HCT116 (cell line): ENCODE data around the gene IFT122. TPM values are rescaled to one million over a fixed set of nuclear protein-coding genes. Genes with fewer than 3 reads are reported as not detected.
"Not testable (repeated sequence)": the region's sequence is repeated elsewhere in the genome, so short reads cannot be mapped to it uniquely, and the experiment has no call there.

Source experiments
- ATAC-seq: fragments of 200-7000 bp; cut with Tn5 transposase; 2 replicates; pipeline ENCODE4 v1.9.1; 2020; ENCODE audit warnings: mild to moderate bottlenecking, moderate library complexity
- BruUV-seq: library from RNA; stranded (reverse); fragments of 400-500 nt; replicated peaks from 2 replicates; lab custom pipeline; 2021; lab: Mats Ljungman, UMichigan
- CTCF ChIA-PET: fragments of 300-600 bp; sonication (Branson Sonifier 250); formaldehyde crosslinking; loops from one replicate; lab custom pipeline; 2021; ENCODE audit warnings: antibody characterized with exemption; lab: Charles Lee
- POLR2A ChIA-PET: fragments of 300-600, 350-600 bp; sonication (Branson Sonifier 250); formaldehyde crosslinking; loops from one replicate; lab custom pipeline; 2021; ENCODE audit warnings: antibody characterized with exemption; lab: Charles Lee
- RAD21 ChIA-PET, 2 experiments: fragments of 300-600 bp; sonication (Branson Sonifier 250); formaldehyde crosslinking; loops; one replicate each; lab custom pipeline; 2023; ENCODE audit warnings: low total read pairs in 2 of 2; ENCODE audit not compliant: uncharacterized antibody in 2 of 2, unreplicated experiment in 2 of 2, low non-redundant PET in 1 of 2; lab: Charles Lee
- DNase-seq: peaks from one replicate; pipeline ENCODE4 v3.0.0-alpha.2; 2010; ENCODE audit warnings: low read depth, low spot score
- H2AFZ ChIP-seq: fragments of 200-600 bp; shearing (Covaris generic), sonication (generic); 2 replicates; pipeline ENCODE4 v1.6.1; 2017; ENCODE audit warnings: low read depth, mixed run types, mixed read lengths, antibody characterized with exemption, low read length; ENCODE audit not compliant: poor library complexity, severe bottlenecking
- H3K27ac ChIP-seq: 2 replicates; pipeline ENCODE4 v1.5.1; 2012; ENCODE audit warnings: low read depth, low read length
- H3K27me3 ChIP-seq: fragments of 200-600 bp; sonication (generic); 2 replicates; pipeline ENCODE4 v1.6.1; 2016; ENCODE audit warnings: mixed run types, low read length, mixed read lengths; ENCODE audit not compliant: insufficient read depth
- H3K36me3 ChIP-seq, 2 experiments: fragments of 200-500 bp in 1 of 2; fragments of 200-600 bp in 1 of 2; sonication (Bioruptor generic) in 1 of 2; sonication (generic) in 1 of 2; 2 replicates each; pipeline versions ENCODE4 v1.5.1 to v1.6.1; 2014 to 2016; ENCODE audit warnings: low read length in 2 of 2, inconsistent platforms in 1 of 2, mixed read lengths in 1 of 2, mixed run types in 1 of 2; ENCODE audit not compliant: insufficient read depth in 2 of 2, control insufficient read depth in 1 of 2
- H3K4me1 ChIP-seq, 2 experiments: fragments of 200-600 bp in 1 of 2; sonication (generic) in 1 of 2; 2 replicates each; pipeline versions ENCODE4 v1.5.1 to v1.6.1; 2012 to 2017; ENCODE audit warnings: low read length in 2 of 2, inconsistent platforms in 1 of 2, mild to moderate bottlenecking in 1 of 2, mixed read lengths in 1 of 2, mixed run types in 1 of 2, moderate library complexity in 1 of 2; ENCODE audit not compliant: insufficient read depth in 2 of 2, control insufficient read depth in 1 of 2
- H3K4me2 ChIP-seq: fragments of 200-600 bp; sonication (generic); 2 replicates; pipeline ENCODE4 v1.6.1; 2017; ENCODE audit warnings: mixed run types, low read length, mixed read lengths
- H3K4me3 ChIP-seq, 2 experiments: fragments of 200-600 bp in 1 of 2; sonication (generic) in 1 of 2; replicated peaks in 1 of 2; 2 replicates each; pipeline ENCODE4 v1.5.1; 2011 to 2016; ENCODE audit warnings: low read length in 2 of 2, control low read depth in 1 of 2, low read depth in 1 of 2, mild to moderate bottlenecking in 1 of 2, mixed read lengths in 1 of 2, mixed run types in 1 of 2
- H3K79me2 ChIP-seq: fragments of 200-600 bp; sonication (generic); 2 replicates; pipeline ENCODE4 v1.6.1; 2017; ENCODE audit warnings: mild to moderate bottlenecking, mixed run types, low read length, moderate library complexity, mixed read lengths; ENCODE audit not compliant: insufficient read depth
- H3K9ac ChIP-seq: fragments of 200-600 bp; sonication (generic); 2 replicates; pipeline ENCODE4 v1.6.1; 2016; ENCODE audit warnings: low read length, mixed read lengths
- H3K9me2 ChIP-seq: fragments of 200-600 bp; sonication (generic), shearing (Covaris generic); 2 replicates; pipeline ENCODE4 v1.6.1; 2017; ENCODE audit warnings: mixed run types, mild to moderate bottlenecking, moderate library complexity; ENCODE audit not compliant: insufficient read depth
- H3K9me3 ChIP-seq, 2 experiments: fragments of 200-500 bp in 1 of 2; fragments of 200-600 bp in 1 of 2; sonication (Bioruptor generic) in 1 of 2; sonication (generic) in 1 of 2; 2 replicates each; pipeline ENCODE4 v1.6.1; 2014 to 2017; ENCODE audit warnings: low read length in 2 of 2, mixed read lengths in 2 of 2, inconsistent platforms in 1 of 2, low read depth in 1 of 2, mild to moderate bottlenecking in 1 of 2, mixed run types in 1 of 2, moderate library complexity in 1 of 2; ENCODE audit not compliant: control insufficient read depth in 1 of 2, insufficient read depth in 1 of 2
- H4K20me1 ChIP-seq: fragments of 200-600 bp; sonication (generic), shearing (Covaris generic); 2 replicates; pipeline ENCODE4 v1.6.1; 2017; ENCODE audit warnings: mixed run types, mild to moderate bottlenecking, moderate library complexity; ENCODE audit not compliant: insufficient read depth
- CEBPB ChIP-seq: IDR thresholded peaks from 2 replicates; pipeline ENCODE4 v1.6.1; 2012; ENCODE audit warnings: low read depth
- ELF1 ChIP-seq: IDR thresholded peaks from 2 replicates; pipeline ENCODE4 v1.6.1; 2012; ENCODE audit warnings: low read depth, borderline replicate concordance
- POLR2A ChIP-seq: IDR thresholded peaks from 2 replicates; pipeline ENCODE4 v1.7.0; 2011; ENCODE audit warnings: borderline replicate concordance; ENCODE audit not compliant: insufficient read depth, insufficient read length; ENCODE audit errors: extremely low read depth
- POLR2AphosphoS5 ChIP-seq: IDR thresholded peaks from 2 replicates; pipeline ENCODE4 v1.6.1; 2011; ENCODE audit warnings: mild to moderate bottlenecking, low read depth, low read length, moderate library complexity
- REST ChIP-seq: IDR thresholded peaks from 2 replicates; pipeline ENCODE4 v1.6.1; 2012; ENCODE audit warnings: low read depth
- SRF ChIP-seq: IDR thresholded peaks from 2 replicates; pipeline ENCODE4 v1.6.1; 2012; ENCODE audit warnings: low read depth
- YY1 ChIP-seq: IDR thresholded peaks from 2 replicates; pipeline ENCODE4 v1.6.1; 2011; ENCODE audit warnings: low read length, low read depth, moderate library complexity, mild to moderate bottlenecking; ENCODE audit not compliant: insufficient replicate concordance; ENCODE audit errors: extremely low read depth
- intact Hi-C: fragments of 100-400 bp; cut with micrococcal nuclease; formaldehyde crosslinking; loops from 2 replicates; pipeline ENCODE4 v1.10.0; 2022
- total RNA-seq: library from RNA; stranded (reverse); gene quantifications from one replicate; pipeline ENCODE4 v1.2.1, GENCODE V29; 2021; ENCODE audit not compliant: unreplicated experiment
- TF ChIP-seq, protein P1 (sequence below): IDR thresholded peaks from 2 replicates; pipeline ENCODE4 v1.6.1; 2012

Gene IFT122
- total RNA-seq, 1 experiment from 2014 or later, result 21.4 TPM

GRCh38 chr3:129487183-129487867, 47.3 kb downstream of the IFT122 start:
- POLR2A ChIA-PET, result no interaction called here
- Histone ChIP-seq H2AFZ (no peak overlapping the region), H3K27me3 (no peaks in the 10 kb centered on the region), H3K36me3 (no peaks in the 10 kb centered on the region), H3K4me2 (no peak overlapping the region), H3K79me2 (no peaks in the 10 kb centered on the region), H3K4me3 (no peak overlapping the region), H4K20me1 (no peaks in the 10 kb centered on the region), H3K9me3 (no peaks in the 10 kb centered on the region), H3K9ac (no peak overlapping the region), H3K4me1 (peaks cover 0 to 6% of the 10 kb centered on the region in 2 experiments; a peak in 2 of 4 replicates), H3K9me2 (no peaks in the 10 kb centered on the region), H3K27ac (no peak overlapping the region)
- RAD21 ChIA-PET, result no interaction called here
- no peak for DNase-seq
- no peak for ATAC-seq
- CTCF ChIA-PET, result no interaction called here
- BruUV-seq, result no TSS peak
- TF ChIP-seq CEBPB (no peak), ELF1 (no peak), POLR2AphosphoS5 (no peak), POLR2A (no peak), REST (no peak), YY1 (no peak), SRF (no peak)
- TF ChIP-seq, protein P1, sequence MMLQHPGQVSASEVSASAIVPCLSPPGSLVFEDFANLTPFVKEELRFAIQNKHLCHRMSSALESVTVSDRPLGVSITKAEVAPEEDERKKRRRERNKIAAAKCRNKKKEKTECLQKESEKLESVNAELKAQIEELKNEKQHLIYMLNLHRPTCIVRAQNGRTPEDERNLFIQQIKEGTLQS, result no peak
- intact Hi-C loops, result no loop called here

DNA sequence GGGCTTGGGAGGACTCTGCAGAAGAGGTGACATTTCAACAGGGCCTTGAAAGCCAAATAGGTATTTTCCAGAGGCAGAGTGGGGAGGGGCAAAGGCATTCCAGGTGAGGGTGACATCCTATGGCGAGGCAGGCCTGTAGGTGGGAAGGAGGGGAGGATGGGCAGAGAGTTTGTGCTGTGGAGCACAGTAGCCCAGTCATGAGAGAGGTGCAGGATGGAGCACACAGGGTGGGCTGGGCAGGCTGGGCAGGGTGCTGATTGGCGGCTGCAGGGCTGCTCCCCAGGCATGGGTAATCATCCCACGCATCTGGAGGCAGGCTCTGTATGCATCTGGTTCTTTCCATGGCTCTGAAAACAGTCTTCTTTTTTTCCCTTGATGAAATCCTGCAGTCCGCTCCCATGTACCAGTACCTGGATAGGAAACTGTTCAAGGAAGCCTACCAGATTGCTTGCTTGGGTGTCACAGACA, 47.9 kb downstream of the IFT122 start:
- H3K27ac ChIP-seq, H3K9me3 ChIP-seq, H3K9me2 ChIP-seq, H3K27me3 ChIP-seq, intact Hi-C loops, H3K79me2 ChIP-seq, BruUV-seq, POLR2A ChIA-PET, H3K36me3 ChIP-seq, H3K4me1 ChIP-seq, H3K4me3 ChIP-seq, ATAC-seq, H3K4me2 ChIP-seq, H2AFZ ChIP-seq, H4K20me1 ChIP-seq, H3K9ac ChIP-seq, RAD21 ChIA-PET, CTCF ChIA-PET, DNase-seq: not testable (repeated sequence)

DNA sequence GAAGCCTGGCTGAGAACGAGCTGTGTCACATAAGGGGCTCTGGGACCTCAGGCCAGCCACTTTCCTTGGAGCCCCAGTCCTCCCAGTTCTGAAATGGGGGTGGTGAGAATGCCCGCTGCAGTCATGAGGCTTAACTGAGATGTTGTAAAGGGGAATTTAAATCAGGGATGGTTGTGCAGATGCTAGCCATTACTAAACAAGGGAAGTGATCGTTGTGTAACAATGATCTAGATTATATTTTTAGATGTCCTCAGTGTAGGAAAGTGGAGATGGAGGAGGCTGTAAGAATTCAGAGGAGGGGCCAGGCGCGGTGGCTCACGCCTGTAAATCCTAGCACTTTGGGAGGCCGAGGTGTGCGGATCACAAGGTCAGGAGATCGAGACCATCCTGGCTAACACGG, 49.2 kb downstream of the IFT122 start:
- H3K4me2 ChIP-seq, H3K9me3 ChIP-seq, H4K20me1 ChIP-seq, intact Hi-C loops, H2AFZ ChIP-seq, POLR2A ChIA-PET, DNase-seq, ATAC-seq, H3K9me2 ChIP-seq, H3K36me3 ChIP-seq, BruUV-seq, CTCF ChIA-PET, H3K4me1 ChIP-seq, H3K4me3 ChIP-seq, H3K9ac ChIP-seq, H3K79me2 ChIP-seq, H3K27me3 ChIP-seq, H3K27ac ChIP-seq: not testable (repeated sequence)
- RAD21 ChIA-PET, result interaction anchor here in 1 of 2 experiments (1.6 kb wide), 1 partner anchor 106 kb away, joined by 7 read pairs; no protein-coding TSS in a partner anchor
